A549 (cell line): ENCODE data around the gene GJA10. TPM values are rescaled to one million over a fixed set of nuclear protein-coding genes. Genes with fewer than 3 reads are reported as not detected.

Experiments
- ATAC-seq, 2 experiments: fragments of 200-7000 bp in 1 of 2; fragments of >200 bp in 1 of 2; cut with Nextera tagmentation in 1 of 2; cut with Tn5 transposase in 1 of 2; 3 replicates each; pipeline versions ENCODE4 v1.8.0 to v1.9.1; 2018 to 2020; ENCODE audit warnings: mild to moderate bottlenecking in 1 of 2, moderate library complexity in 1 of 2
- CTCF ChIA-PET: fragments of 300-600 bp; sonication (Branson Sonifier 250); formaldehyde crosslinking; extraction: SDS; loops from one replicate; lab custom pipeline; 2021; ENCODE audit warnings: antibody characterized with exemption, inconsistent platforms; lab: Yijun Ruan, JAX
- POLR2A ChIA-PET: fragments of 350-600 bp; formaldehyde crosslinking; extraction: SDS; loops from one replicate; lab custom pipeline; 2021; ENCODE audit warnings: antibody characterized with exemption, inconsistent platforms; lab: Yijun Ruan, JAX
- DNase-seq, 2 experiments: peaks; one replicate each; pipeline versions ENCODE4 v3.0.0 to v3.0.0-alpha.2; 2011 to 2016; ENCODE audit warnings: low read depth in 1 of 2, low spot score in 1 of 2
- FAIRE-seq: peaks from 2 replicates; lab custom pipeline; 2011; peaks lifted over from hg19 to GRCh38; lab: Jason Lieb, UNC
- H3K27ac ChIP-seq, 2 experiments: fragments of >200 bp; sonication (Bioruptor Twin); formaldehyde crosslinking; 3 replicates each; pipeline ENCODE4 v1.5.1; 2016 to 2017
- H3K4me1 ChIP-seq: fragments of >200 bp; sonication (Bioruptor Twin); formaldehyde crosslinking; 3 replicates; pipeline ENCODE4 v1.6.1; 2016
- H3K4me2 ChIP-seq: fragments of >200 bp; sonication (Bioruptor Twin); formaldehyde crosslinking; 3 replicates; pipeline ENCODE4 v1.6.1; 2016
- H3K4me3 ChIP-seq: fragments of >200 bp; sonication (Bioruptor Twin); formaldehyde crosslinking; 3 replicates; pipeline ENCODE4 v1.5.1; 2016
- H3K9me3 ChIP-seq: fragments of >200 bp; sonication (Bioruptor Twin); formaldehyde crosslinking; 3 replicates; pipeline ENCODE4 v1.6.1; 2016
- EP300 ChIP-seq, 2 experiments: fragments of >200 bp; sonication (Bioruptor Twin); formaldehyde crosslinking; IDR thresholded peaks; 2 replicates in 1 of 2; 3 replicates in 1 of 2; pipeline ENCODE4 v1.6.1; 2016 to 2017
- FOSB ChIP-seq: fragments of 250-450 bp; sonication (Bioruptor Pico); IDR thresholded peaks from 2 replicates; pipeline ENCODE4 v1.5.0; 2020; ENCODE audit warnings: mild to moderate bottlenecking, moderate library complexity
- HES2 ChIP-seq: fragments of >200 bp; sonication (Bioruptor Twin); formaldehyde crosslinking; IDR thresholded peaks from 2 replicates; pipeline ENCODE4 v1.6.1; 2016
- HEYL ChIP-seq: fragments of 250-450 bp; sonication (Bioruptor Pico); IDR thresholded peaks from 2 replicates; pipeline ENCODE4 v1.8.0; 2021; ENCODE audit warnings: mild to moderate bottlenecking, moderate library complexity
- HMGXB4 ChIP-seq: fragments of 250-450 bp; sonication (Bioruptor Pico); IDR thresholded peaks from 2 replicates; pipeline ENCODE4 v1.5.0; 2021; ENCODE audit warnings: mild to moderate bottlenecking, moderate library complexity, borderline replicate concordance
- MAZ ChIP-seq: fragments of 150-350 bp; IDR thresholded peaks from 2 replicates; pipeline ENCODE4 v1.6.1; 2014; ENCODE audit warnings: antibody characterized with exemption, low read depth, low read length, borderline replicate concordance
- RARB ChIP-seq: fragments of 250-450 bp; sonication (Bioruptor Pico); IDR thresholded peaks from 2 replicates; pipeline ENCODE4 v1.8.0; 2021; ENCODE audit warnings: mild to moderate bottlenecking, moderate library complexity
- SREBF2 ChIP-seq: fragments of 450-650 bp; IDR thresholded peaks from 2 replicates; pipeline ENCODE4 v1.6.1; 2014; ENCODE audit warnings: mild to moderate bottlenecking, moderate library complexity
- TFCP2L1 ChIP-seq: fragments of 250-450 bp; sonication (Bioruptor Pico); IDR thresholded peaks from 2 replicates; pipeline ENCODE4 v1.5.0; 2021; ENCODE audit warnings: mild to moderate bottlenecking
- ZC3H11A ChIP-seq: fragments of 450-650 bp; IDR thresholded peaks from 2 replicates; pipeline ENCODE4 v1.6.1; 2014; ENCODE audit warnings: antibody characterized with exemption, mild to moderate bottlenecking
- ZSCAN20 ChIP-seq: fragments of 250-450 bp; sonication (Bioruptor Pico); IDR thresholded peaks from 2 replicates; pipeline ENCODE4 v1.8.0; 2022; ENCODE audit warnings: mild to moderate bottlenecking, moderate library complexity
- WGBS: methylation state at CpG from one replicate; pipeline ENCODE4 v1.1.6; 2017; ENCODE audit errors: missing lambda C conversion rate; 5-methylcytosine and 5-hydroxymethylcytosine counted together
- polyA plus RNA-seq, 4 experiments: library from polyadenylated mRNA; depleted of rRNA in 3 of 4; stranded (reverse); fragments of >200 nt; fragmentation: RNase III in 1 of 4; extraction: RNeasy Plus Mini Kit Qiagen cat#74134 plus additional on column Dnase treatment in 1 of 4; gene quantifications; 2 replicates in 3 of 4; 3 replicates in 1 of 4; pipeline ENCODE4 v1.2.3, GENCODE V29; 2011 to 2017
- TF ChIP-seq, protein P1 (sequence below): fragments of >200 bp; sonication (Bioruptor Twin); formaldehyde crosslinking; IDR thresholded peaks from 3 replicates; pipeline ENCODE4 v1.5.1; 2016
- TF ChIP-seq, protein P2 (sequence below): IDR thresholded peaks from 2 replicates; pipeline ENCODE4 v1.6.1; 2012
- TF ChIP-seq, protein P3 (sequence below): fragments of 200-600 bp; sonication (generic); IDR thresholded peaks from 2 replicates; pipeline ENCODE4 v1.6.1; 2016; ENCODE audit warnings: antibody characterized with exemption, mild to moderate bottlenecking, moderate library complexity
- TF ChIP-seq, protein P4 (sequence below): fragments of 450-650 bp; IDR thresholded peaks from 2 replicates; pipeline ENCODE4 v1.6.1; 2014; ENCODE audit warnings: antibody characterized with exemption
- TF ChIP-seq, protein P5 (sequence below): fragments of 150-350 bp; IDR thresholded peaks from 2 replicates; pipeline ENCODE4 v1.6.1; 2014; ENCODE audit warnings: low read depth, mild to moderate bottlenecking, low read length

GJA10 gene
- polyA plus RNA-seq, 2 of the 4 experiments (the other 2 are of a cell fraction), result not detected

- no peak for TF ChIP-seq MAZ
- TF ChIP-seq, protein P1, sequence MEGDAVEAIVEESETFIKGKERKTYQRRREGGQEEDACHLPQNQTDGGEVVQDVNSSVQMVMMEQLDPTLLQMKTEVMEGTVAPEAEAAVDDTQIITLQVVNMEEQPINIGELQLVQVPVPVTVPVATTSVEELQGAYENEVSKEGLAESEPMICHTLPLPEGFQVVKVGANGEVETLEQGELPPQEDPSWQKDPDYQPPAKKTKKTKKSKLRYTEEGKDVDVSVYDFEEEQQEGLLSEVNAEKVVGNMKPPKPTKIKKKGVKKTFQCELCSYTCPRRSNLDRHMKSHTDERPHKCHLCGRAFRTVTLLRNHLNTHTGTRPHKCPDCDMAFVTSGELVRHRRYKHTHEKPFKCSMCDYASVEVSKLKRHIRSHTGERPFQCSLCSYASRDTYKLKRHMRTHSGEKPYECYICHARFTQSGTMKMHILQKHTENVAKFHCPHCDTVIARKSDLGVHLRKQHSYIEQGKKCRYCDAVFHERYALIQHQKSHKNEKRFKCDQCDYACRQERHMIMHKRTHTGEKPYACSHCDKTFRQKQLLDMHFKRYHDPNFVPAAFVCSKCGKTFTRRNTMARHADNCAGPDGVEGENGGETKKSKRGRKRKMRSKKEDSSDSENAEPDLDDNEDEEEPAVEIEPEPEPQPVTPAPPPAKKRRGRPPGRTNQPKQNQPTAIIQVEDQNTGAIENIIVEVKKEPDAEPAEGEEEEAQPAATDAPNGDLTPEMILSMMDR, result no peak
- TF ChIP-seq, protein P2, sequence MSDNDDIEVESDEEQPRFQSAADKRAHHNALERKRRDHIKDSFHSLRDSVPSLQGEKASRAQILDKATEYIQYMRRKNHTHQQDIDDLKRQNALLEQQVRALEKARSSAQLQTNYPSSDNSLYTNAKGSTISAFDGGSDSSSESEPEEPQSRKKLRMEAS, result no peak
- TF ChIP-seq, protein P3, sequence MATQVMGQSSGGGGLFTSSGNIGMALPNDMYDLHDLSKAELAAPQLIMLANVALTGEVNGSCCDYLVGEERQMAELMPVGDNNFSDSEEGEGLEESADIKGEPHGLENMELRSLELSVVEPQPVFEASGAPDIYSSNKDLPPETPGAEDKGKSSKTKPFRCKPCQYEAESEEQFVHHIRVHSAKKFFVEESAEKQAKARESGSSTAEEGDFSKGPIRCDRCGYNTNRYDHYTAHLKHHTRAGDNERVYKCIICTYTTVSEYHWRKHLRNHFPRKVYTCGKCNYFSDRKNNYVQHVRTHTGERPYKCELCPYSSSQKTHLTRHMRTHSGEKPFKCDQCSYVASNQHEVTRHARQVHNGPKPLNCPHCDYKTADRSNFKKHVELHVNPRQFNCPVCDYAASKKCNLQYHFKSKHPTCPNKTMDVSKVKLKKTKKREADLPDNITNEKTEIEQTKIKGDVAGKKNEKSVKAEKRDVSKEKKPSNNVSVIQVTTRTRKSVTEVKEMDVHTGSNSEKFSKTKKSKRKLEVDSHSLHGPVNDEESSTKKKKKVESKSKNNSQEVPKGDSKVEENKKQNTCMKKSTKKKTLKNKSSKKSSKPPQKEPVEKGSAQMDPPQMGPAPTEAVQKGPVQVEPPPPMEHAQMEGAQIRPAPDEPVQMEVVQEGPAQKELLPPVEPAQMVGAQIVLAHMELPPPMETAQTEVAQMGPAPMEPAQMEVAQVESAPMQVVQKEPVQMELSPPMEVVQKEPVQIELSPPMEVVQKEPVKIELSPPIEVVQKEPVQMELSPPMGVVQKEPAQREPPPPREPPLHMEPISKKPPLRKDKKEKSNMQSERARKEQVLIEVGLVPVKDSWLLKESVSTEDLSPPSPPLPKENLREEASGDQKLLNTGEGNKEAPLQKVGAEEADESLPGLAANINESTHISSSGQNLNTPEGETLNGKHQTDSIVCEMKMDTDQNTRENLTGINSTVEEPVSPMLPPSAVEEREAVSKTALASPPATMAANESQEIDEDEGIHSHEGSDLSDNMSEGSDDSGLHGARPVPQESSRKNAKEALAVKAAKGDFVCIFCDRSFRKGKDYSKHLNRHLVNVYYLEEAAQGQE, result no peak
- no peak for TF ChIP-seq HMGXB4 (CRISPR knock-in tag)
- TF ChIP-seq RARB (CRISPR knock-in tag), result no peak
- TF ChIP-seq FOSB (CRISPR knock-in tag), result no peak
- TF ChIP-seq, protein P4, sequence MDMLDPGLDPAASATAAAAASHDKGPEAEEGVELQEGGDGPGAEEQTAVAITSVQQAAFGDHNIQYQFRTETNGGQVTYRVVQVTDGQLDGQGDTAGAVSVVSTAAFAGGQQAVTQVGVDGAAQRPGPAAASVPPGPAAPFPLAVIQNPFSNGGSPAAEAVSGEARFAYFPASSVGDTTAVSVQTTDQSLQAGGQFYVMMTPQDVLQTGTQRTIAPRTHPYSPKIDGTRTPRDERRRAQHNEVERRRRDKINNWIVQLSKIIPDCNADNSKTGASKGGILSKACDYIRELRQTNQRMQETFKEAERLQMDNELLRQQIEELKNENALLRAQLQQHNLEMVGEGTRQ, result no peak
- TF ChIP-seq EP300 (IDR thresholded peaks at IDR 0.05), result no peak
- TF ChIP-seq TFCP2L1 (CRISPR knock-in tag), result no peak
- TF ChIP-seq ZC3H11A, result no peak
- no peak for TF ChIP-seq HES2
- no peak for TF ChIP-seq SREBF2
- H3K27ac ChIP-seq, result no peak overlapping the region
- DNase-seq, result no peak
- WGBS, result 50% methylated on average over 4 of the region's 4 CpGs
- no peak overlapping the region for H3K4me3 ChIP-seq
- CTCF ChIA-PET, result no interaction called here
- POLR2A ChIA-PET, result no interaction called here
- FAIRE-seq, result no peak
- no peaks in the 10 kb centered on the region; the same call in 1 of the 3 replicates for H3K9me3 ChIP-seq
- H3K4me1 ChIP-seq, result no peaks in the 10 kb centered on the region
- no peak for ATAC-seq
- no peak overlapping the region for H3K4me2 ChIP-seq
Measured at GRCh38 chr6:89917216-89917615, 22.9 kb downstream of the GJA10 start.

- Histone ChIP-seq H3K9me3 (no peaks in the 10 kb centered on the region; the same call in 1 of the 3 replicates), H3K27ac (no peak overlapping the region), H3K4me3 (no peak overlapping the region), H3K4me2 (no peak overlapping the region), H3K4me1 (no peaks in the 10 kb centered on the region)
- POLR2A ChIA-PET, result no interaction called here
- CTCF ChIA-PET, result no interaction called here
- ATAC-seq, result no peak
- TF ChIP-seq, protein P5, sequence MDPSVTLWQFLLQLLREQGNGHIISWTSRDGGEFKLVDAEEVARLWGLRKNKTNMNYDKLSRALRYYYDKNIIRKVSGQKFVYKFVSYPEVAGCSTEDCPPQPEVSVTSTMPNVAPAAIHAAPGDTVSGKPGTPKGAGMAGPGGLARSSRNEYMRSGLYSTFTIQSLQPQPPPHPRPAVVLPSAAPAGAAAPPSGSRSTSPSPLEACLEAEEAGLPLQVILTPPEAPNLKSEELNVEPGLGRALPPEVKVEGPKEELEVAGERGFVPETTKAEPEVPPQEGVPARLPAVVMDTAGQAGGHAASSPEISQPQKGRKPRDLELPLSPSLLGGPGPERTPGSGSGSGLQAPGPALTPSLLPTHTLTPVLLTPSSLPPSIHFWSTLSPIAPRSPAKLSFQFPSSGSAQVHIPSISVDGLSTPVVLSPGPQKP, result no peak
- TF ChIP-seq ZSCAN20 (CRISPR knock-in tag), result no peak
- TF ChIP-seq HEYL (CRISPR knock-in tag), result no peak
- no peak for FAIRE-seq
- no peak for DNase-seq
- 100% methylated on average over 1 of the region's 3 CpGs for WGBS
Measured at GRCh38 chr6:89917801-89918366, 23.6 kb downstream of the GJA10 start.
